HL-60/S4 (cell line): ENCODE measurements around the gene MAST4.
"Not testable (repeated sequence)": the region's sequence is repeated elsewhere in the genome, so short reads cannot be mapped to it uniquely, and the experiment has no call there.

Source experiments
- in situ Hi-C: fragments of 300-500 bp; cut with MboI; formaldehyde crosslinking; loops from 2 replicates; pipeline ENCODE4 v1.14.3; 2022; ENCODE audit warnings: low sequenced_read_pairs

MAST4 gene

GRCh38 chr5:67098656-67099055, 502.5 kb downstream of the MAST4 start:
- in situ Hi-C loops, result no loop called here

- in situ Hi-C loops, result no loop called here
Observed at GRCh38 chr5:67100301-67100700, 504.1 kb downstream of the MAST4 start.

- in situ Hi-C loops, result no loop called here
Observed at GRCh38 chr5:67102708-67103107, 506.5 kb downstream of the MAST4 start.

- in situ Hi-C loops, result no loop called here
Observed at GRCh38 chr5:67104859-67105258, 508.7 kb downstream of the MAST4 start.

GRCh38 chr5:67105270-67105669, 509.1 kb downstream of the MAST4 start:
- in situ Hi-C loops, result no loop called here

GRCh38 chr5:67106626-67107342, 510.6 kb downstream of the MAST4 start:
- in situ Hi-C loops, result no loop called here

- in situ Hi-C loops, result no loop called here
Observed at GRCh38 chr5:67111779-67112178, 515.6 kb downstream of the MAST4 start.

- in situ Hi-C loops, result no loop called here
Observed at GRCh38 chr5:67115246-67115645, 519.1 kb downstream of the MAST4 start.

GRCh38 chr5:67115817-67116216, 519.6 kb downstream of the MAST4 start:
- in situ Hi-C loops, result no loop called here

GRCh38 chr5:67118050-67118620, 521.9 kb downstream of the MAST4 start:
- in situ Hi-C loops, result no loop called here

- in situ Hi-C loops, result no loop called here
Observed at GRCh38 chr5:67119010-67119409, 522.8 kb downstream of the MAST4 start.

- in situ Hi-C loops, result no loop called here
Observed at GRCh38 chr5:67120032-67120431, 523.8 kb downstream of the MAST4 start.

GRCh38 chr5:67123819-67124218, 527.6 kb downstream of the MAST4 start:
- in situ Hi-C loops, result no loop called here

GRCh38 chr5:67124556-67124955, 528.4 kb downstream of the MAST4 start:
- in situ Hi-C loops, result no loop called here

GRCh38 chr5:67127347-67127895, 531.2 kb downstream of the MAST4 start:
- in situ Hi-C loops, result not testable (repeated sequence)

GRCh38 chr5:67129768-67130167, 533.6 kb downstream of the MAST4 start:
- in situ Hi-C loops, result no loop called here

GRCh38 chr5:67133217-67133616, 537.0 kb downstream of the MAST4 start:
- in situ Hi-C loops, result no loop called here

- in situ Hi-C loops, result no loop called here
Observed at GRCh38 chr5:67133776-67134175, 537.6 kb downstream of the MAST4 start.

- in situ Hi-C loops, result no loop called here
Observed at GRCh38 chr5:67135381-67135984, 539.3 kb downstream of the MAST4 start.

- in situ Hi-C loops, result no loop called here
Observed at GRCh38 chr5:67139030-67139429, 542.8 kb downstream of the MAST4 start.

GRCh38 chr5:67140413-67140812, 544.2 kb downstream of the MAST4 start:
- in situ Hi-C loops, result no loop called here

- in situ Hi-C loops, result no loop called here
Observed at GRCh38 chr5:67141644-67142043, 545.5 kb downstream of the MAST4 start.
